OCI-LY3 (cell line): ENCODE results near the gene RBM26.

Experiments used
- H2AFZ ChIP-seq: fragments of 200-600, 300-600 bp; shearing (Covaris generic); 2 replicates; pipeline ENCODE4 v1.6.0; 2014; ENCODE audit warnings: antibody characterized with exemption, low read depth, low read length
- H3K27ac ChIP-seq: fragments of 200-600, 300-600 bp; sonication (generic); 2 replicates; pipeline ENCODE4 v1.5.1; 2014; ENCODE audit warnings: mild to moderate bottlenecking, low read length, moderate library complexity, mixed read lengths
- H3K27me3 ChIP-seq: fragments of 200-600, 300-600 bp; sonication (generic); 2 replicates; pipeline ENCODE4 v1.6.1; 2014; ENCODE audit warnings: low read depth, low read length, mixed read lengths
- H3K36me3 ChIP-seq: fragments of 200-600, 300-600 bp; sonication (generic); replicated peaks from 2 replicates; pipeline ENCODE3; 2014; ENCODE audit warnings: low read depth, low read length, mixed read lengths
- H3K4me1 ChIP-seq: fragments of 300-600, 200-600 bp; sonication (generic); 2 replicates; pipeline ENCODE4 v1.6.1; 2014; ENCODE audit warnings: low read length, mixed read lengths
- H3K4me2 ChIP-seq: fragments of 200-600, 300-600 bp; sonication (generic); 2 replicates; pipeline ENCODE4 v1.6.1; 2014; ENCODE audit warnings: low read length, mixed read lengths
- H3K4me3 ChIP-seq: fragments of 300-600, 200-600 bp; sonication (generic); 2 replicates; pipeline ENCODE4 v1.5.1; 2014; ENCODE audit warnings: antibody characterized with exemption, mild to moderate bottlenecking, low read length, moderate library complexity
- H3K79me2 ChIP-seq: fragments of 300-600, 200-600 bp; shearing (Covaris generic); 2 replicates; pipeline ENCODE4 v1.6.1; 2014; ENCODE audit warnings: mild to moderate bottlenecking, low read length, mixed read lengths
- H3K9ac ChIP-seq: fragments of 300-600, 200-600 bp; shearing (Covaris generic); 2 replicates; pipeline ENCODE4 v1.6.0; 2014; ENCODE audit warnings: mild to moderate bottlenecking, low read length, moderate library complexity
- H3K9me3 ChIP-seq: fragments of 200-600, 300-600 bp; shearing (Covaris generic); 2 replicates; pipeline ENCODE4 v1.6.1; 2014; ENCODE audit warnings: low read length, mixed read lengths; ENCODE audit not compliant: insufficient read depth
- H4K20me1 ChIP-seq: fragments of 200-600, 300-600 bp; sonication (generic); 2 replicates; pipeline ENCODE4 v1.6.1; 2016; ENCODE audit warnings: low read length, mixed read lengths; ENCODE audit not compliant: insufficient read depth
- EZH2phosphoT487 ChIP-seq: fragments of 200-600 bp; shearing (Covaris generic); IDR thresholded peaks from 2 replicates; pipeline ENCODE4 v1.6.1; 2018; ENCODE audit warnings: antibody characterized with exemption, mixed run types, low read depth
- TF ChIP-seq, protein P1 (sequence below): fragments of 200-600, 300-600 bp; sonication (generic); IDR thresholded peaks from 2 replicates; pipeline ENCODE4 v1.5.1; 2014; ENCODE audit warnings: antibody characterized with exemption, low read length, low read depth

Gene RBM26

DNA sequence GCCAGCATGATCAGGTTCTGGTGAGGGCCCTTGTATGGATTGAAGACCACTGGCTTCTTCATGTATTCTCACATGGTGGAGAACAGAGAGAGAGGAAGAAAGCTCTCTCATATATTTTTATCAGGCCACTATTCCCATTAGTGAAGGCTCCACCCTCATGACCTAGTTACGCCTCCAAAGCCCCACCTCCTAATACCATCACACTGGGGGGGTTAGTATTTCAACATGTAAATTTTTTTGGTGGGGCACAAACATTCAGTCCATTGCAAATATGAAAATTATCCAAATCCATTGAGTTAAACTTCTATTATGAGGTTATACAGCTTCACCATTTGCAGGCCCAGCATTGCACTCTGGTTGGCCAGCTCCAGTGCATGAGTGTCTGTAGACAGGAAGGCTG lies 33.2 kb upstream of the RBM26 start:
- H3K9ac ChIP-seq, result no peak overlapping the region
- H3K4me3 ChIP-seq, result no peak overlapping the region
- no peaks in the 10 kb centered on the region for H3K36me3 ChIP-seq
- H3K4me1 ChIP-seq, result no peaks in the 10 kb centered on the region
- H3K27me3 ChIP-seq, result no peaks in the 10 kb centered on the region
- H2AFZ ChIP-seq, result no peak overlapping the region
- H3K79me2 ChIP-seq, result no peaks in the 10 kb centered on the region
- no peak overlapping the region for H3K4me2 ChIP-seq
- H3K27ac ChIP-seq, result no peak overlapping the region
- TF ChIP-seq, protein P1, sequence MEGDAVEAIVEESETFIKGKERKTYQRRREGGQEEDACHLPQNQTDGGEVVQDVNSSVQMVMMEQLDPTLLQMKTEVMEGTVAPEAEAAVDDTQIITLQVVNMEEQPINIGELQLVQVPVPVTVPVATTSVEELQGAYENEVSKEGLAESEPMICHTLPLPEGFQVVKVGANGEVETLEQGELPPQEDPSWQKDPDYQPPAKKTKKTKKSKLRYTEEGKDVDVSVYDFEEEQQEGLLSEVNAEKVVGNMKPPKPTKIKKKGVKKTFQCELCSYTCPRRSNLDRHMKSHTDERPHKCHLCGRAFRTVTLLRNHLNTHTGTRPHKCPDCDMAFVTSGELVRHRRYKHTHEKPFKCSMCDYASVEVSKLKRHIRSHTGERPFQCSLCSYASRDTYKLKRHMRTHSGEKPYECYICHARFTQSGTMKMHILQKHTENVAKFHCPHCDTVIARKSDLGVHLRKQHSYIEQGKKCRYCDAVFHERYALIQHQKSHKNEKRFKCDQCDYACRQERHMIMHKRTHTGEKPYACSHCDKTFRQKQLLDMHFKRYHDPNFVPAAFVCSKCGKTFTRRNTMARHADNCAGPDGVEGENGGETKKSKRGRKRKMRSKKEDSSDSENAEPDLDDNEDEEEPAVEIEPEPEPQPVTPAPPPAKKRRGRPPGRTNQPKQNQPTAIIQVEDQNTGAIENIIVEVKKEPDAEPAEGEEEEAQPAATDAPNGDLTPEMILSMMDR, result no peak
- TF ChIP-seq EZH2phosphoT487, result no peak
- H4K20me1 ChIP-seq, result no peaks in the 10 kb centered on the region
- H3K9me3 ChIP-seq, result no peaks in the 10 kb centered on the region

DNA sequence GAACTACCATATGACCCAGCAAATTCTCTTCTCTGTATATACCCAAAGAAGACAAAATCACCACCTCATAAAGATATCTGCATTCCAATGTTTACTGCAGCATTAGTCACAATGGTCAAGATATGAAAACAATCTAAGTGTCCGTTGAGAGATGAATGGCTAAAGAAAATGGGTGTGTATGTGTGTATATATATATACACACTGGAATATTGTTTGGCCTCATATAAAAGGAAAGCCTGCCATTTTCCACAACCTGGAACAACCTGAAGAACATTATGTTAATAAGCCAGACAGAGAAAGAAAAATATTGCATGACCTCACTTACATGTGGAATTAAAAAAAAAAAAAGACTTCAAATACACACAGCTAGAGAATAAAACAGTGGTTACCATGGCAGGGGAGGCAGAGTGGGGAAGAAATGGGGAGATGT lies 29.5 kb upstream of the RBM26 start:
- Histone ChIP-seq H3K9ac (no peak overlapping the region), H3K79me2 (no peaks in the 10 kb centered on the region), H3K27me3 (no peaks in the 10 kb centered on the region), H3K9me3 (no peaks in the 10 kb centered on the region), H3K27ac (no peak overlapping the region), H4K20me1 (no peaks in the 10 kb centered on the region), H3K4me1 (no peaks in the 10 kb centered on the region), H2AFZ (no peak overlapping the region), H3K4me3 (no peak overlapping the region), H3K36me3 (no peaks in the 10 kb centered on the region), H3K4me2 (no peak overlapping the region)
- TF ChIP-seq, protein P1, result no peak
- TF ChIP-seq EZH2phosphoT487, result no peak

DNA sequence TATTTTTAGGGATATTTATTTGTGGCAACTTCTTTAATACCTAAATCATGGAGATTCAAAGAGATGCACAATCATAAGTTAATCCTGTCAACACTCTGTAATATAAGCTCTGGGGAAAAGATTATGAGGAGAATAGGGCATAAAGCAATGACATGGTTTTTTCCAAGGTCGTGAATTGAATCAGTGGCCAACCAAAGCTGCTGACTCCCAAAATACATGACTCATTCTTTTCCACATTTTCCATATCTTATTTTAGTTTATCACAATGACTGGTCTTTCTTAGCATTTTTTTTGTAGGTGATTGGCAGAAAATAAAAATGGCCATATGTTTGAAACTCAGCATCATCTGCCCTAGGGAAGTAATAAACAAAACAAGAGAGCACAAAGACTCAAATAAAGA lies 28.5 kb upstream of the RBM26 start:
- Histone ChIP-seq H3K9me3 (no peaks in the 10 kb centered on the region), H4K20me1 (no peaks in the 10 kb centered on the region), H2AFZ (no peak overlapping the region), H3K36me3 (no peaks in the 10 kb centered on the region), H3K79me2 (no peaks in the 10 kb centered on the region), H3K27me3 (no peaks in the 10 kb centered on the region), H3K4me2 (no peak overlapping the region), H3K9ac (no peak overlapping the region), H3K4me3 (no peak overlapping the region), H3K4me1 (no peaks in the 10 kb centered on the region), H3K27ac (no peak overlapping the region)
- TF ChIP-seq, protein P1, result no peak
- no peak for TF ChIP-seq EZH2phosphoT487

DNA sequence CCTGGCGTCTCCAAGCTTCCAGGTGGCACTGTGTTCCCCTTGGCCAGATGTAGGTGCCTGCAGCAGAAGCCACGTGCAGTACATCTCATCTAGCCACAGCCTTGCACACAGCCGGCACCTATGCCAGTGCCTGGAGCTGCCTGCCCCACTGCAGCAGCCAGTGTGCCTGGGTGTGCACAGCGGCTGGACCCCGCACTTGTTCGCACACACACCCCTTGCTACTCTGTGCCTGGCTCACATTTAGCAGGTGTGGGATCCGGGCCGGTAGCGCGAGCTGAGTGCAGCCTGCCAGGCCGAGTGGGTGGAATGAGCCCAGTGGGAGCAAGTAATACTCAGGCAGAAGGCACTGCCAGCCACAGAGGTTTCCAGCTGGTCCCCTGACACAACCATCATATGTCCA lies 26.9 kb upstream of the RBM26 start:
- no peaks in the 10 kb centered on the region for H3K4me1 ChIP-seq
- no peak overlapping the region for H3K9ac ChIP-seq
- no peaks in the 10 kb centered on the region for H3K9me3 ChIP-seq
- no peak overlapping the region for H2AFZ ChIP-seq
- no peak overlapping the region for H3K4me2 ChIP-seq
- no peaks in the 10 kb centered on the region for H4K20me1 ChIP-seq
- H3K27ac ChIP-seq, result no peak overlapping the region
- no peak overlapping the region for H3K4me3 ChIP-seq
- H3K27me3 ChIP-seq, result no peaks in the 10 kb centered on the region
- no peaks in the 10 kb centered on the region for H3K79me2 ChIP-seq
- H3K36me3 ChIP-seq, result no peaks in the 10 kb centered on the region
- no peak for TF ChIP-seq EZH2phosphoT487
- TF ChIP-seq, protein P1, result no peak
